SK-N-SH (cell line): Measurements from ENCODE around the gene ATP12A. TPM values are rescaled to one million over a fixed set of nuclear protein-coding genes. Genes with fewer than 3 reads are reported as not detected.

Source experiments
- CTCF ChIA-PET: fragments of 300-600, 350-600 bp; formaldehyde crosslinking; extraction: SDS; loops from one replicate; lab custom pipeline; 2021; lab: Yijun Ruan, JAX
- POLR2A ChIA-PET: fragments of 350-600 bp; sonication (Branson Sonifier 250); formaldehyde crosslinking; extraction: SDS; loops from one replicate; lab custom pipeline; 2020; ENCODE audit warnings: antibody characterized with exemption, inconsistent platforms; lab: Yijun Ruan, JAX
- DNase-seq: peaks from one replicate; pipeline ENCODE4 v3.0.0; 2012
- H2AFZ ChIP-seq: fragments of 200-600 bp; sonication (generic); 2 replicates; pipeline ENCODE4 v1.8.1; 2016; ENCODE audit warnings: antibody characterized with exemption, mild to moderate bottlenecking, low read depth
- H3F3A ChIP-seq: fragments of 200-600 bp; sonication (generic); replicated peaks from 2 replicates; pipeline ENCODE3; 2016; ENCODE audit warnings: antibody characterized with exemption, mild to moderate bottlenecking; ENCODE audit not compliant: insufficient read depth
- H3K27ac ChIP-seq, 2 experiments: fragments of 200-500 bp in 1 of 2; fragments of 200-600 bp in 1 of 2; sonication (Bioruptor generic) in 1 of 2; sonication (generic), shearing (Covaris generic) in 1 of 2; 2 replicates each; pipeline versions ENCODE4 v1.5.1 to v1.6.1; 2014 to 2016; ENCODE audit warnings: low read depth in 2 of 2, inconsistent platforms in 1 of 2, low read length in 1 of 2, mild to moderate bottlenecking in 1 of 2, mixed read lengths in 1 of 2
- H3K27me3 ChIP-seq: fragments of 200-600 bp; sonication (generic), shearing (Covaris generic); 2 replicates; pipeline ENCODE4 v1.6.1; 2016; ENCODE audit warnings: mixed run types; ENCODE audit not compliant: insufficient read depth
- H3K36me3 ChIP-seq, 2 experiments: fragments of 200-500 bp in 1 of 2; fragments of 200-600 bp in 1 of 2; sonication (Bioruptor generic) in 1 of 2; sonication (generic) in 1 of 2; replicated peaks in 1 of 2; 2 replicates each; pipeline versions ENCODE3 to v1.5.1; 2014 to 2016; ENCODE audit warnings: low read length in 1 of 2, mild to moderate bottlenecking in 1 of 2; ENCODE audit not compliant: insufficient read depth in 2 of 2, control insufficient read depth in 1 of 2
- H3K4me1 ChIP-seq, 2 experiments: fragments of 200-500 bp in 1 of 2; fragments of 200-600 bp in 1 of 2; sonication (Bioruptor generic) in 1 of 2; sonication (generic), shearing (Covaris generic) in 1 of 2; 2 replicates each; pipeline versions ENCODE4 v1.5.1 to v1.6.1; 2014 to 2016; ENCODE audit warnings: low read depth in 1 of 2, low read length in 1 of 2, mixed run types in 1 of 2; ENCODE audit not compliant: insufficient read depth in 2 of 2, control insufficient read depth in 1 of 2
- H3K4me2 ChIP-seq: fragments of 200-600 bp; sonication (generic), shearing (Covaris generic); 2 replicates; pipeline ENCODE4 v1.6.1; 2017; ENCODE audit warnings: mixed run types
- H3K4me3 ChIP-seq, 2 experiments: fragments of 200-500 bp in 1 of 2; fragments of 200-600 bp in 1 of 2; sonication (Bioruptor generic) in 1 of 2; sonication (generic), shearing (Covaris generic) in 1 of 2; 2 replicates each; pipeline versions ENCODE4 v1.5.1 to v1.8.1; 2014 to 2016; ENCODE audit warnings: low read depth in 2 of 2, inconsistent platforms in 1 of 2, low read length in 1 of 2, mild to moderate bottlenecking in 1 of 2, mixed read lengths in 1 of 2, moderate library complexity in 1 of 2
- H3K79me2 ChIP-seq: fragments of 200-600 bp; sonication (generic); 2 replicates; pipeline ENCODE4 v1.8.1; 2017; ENCODE audit warnings: mild to moderate bottlenecking; ENCODE audit not compliant: insufficient read depth
- H3K9ac ChIP-seq: fragments of 200-600 bp; sonication (generic); 2 replicates; pipeline ENCODE4 v1.6.1; 2017; ENCODE audit warnings: mixed run types
- H3K9me2 ChIP-seq: fragments of 200-600 bp; sonication (generic); 2 replicates; pipeline ENCODE4 v1.6.1; 2017; ENCODE audit warnings: mixed run types
- H3K9me3 ChIP-seq: fragments of 200-600 bp; sonication (generic); 2 replicates; pipeline ENCODE4 v1.6.1; 2017; ENCODE audit warnings: mixed run types, mild to moderate bottlenecking, moderate library complexity
- H4K20me1 ChIP-seq: fragments of 200-600 bp; sonication (generic); 2 replicates; pipeline ENCODE4 v1.6.1; 2017; ENCODE audit warnings: mild to moderate bottlenecking, mixed run types; ENCODE audit not compliant: insufficient read depth
- EZH2phosphoT487 ChIP-seq: fragments of 200-600 bp; sonication (generic); IDR thresholded peaks from 2 replicates; pipeline ENCODE4 v1.6.1; 2017; ENCODE audit warnings: low read depth, mixed run types, mild to moderate bottlenecking, antibody characterized with exemption, moderate library complexity, borderline replicate concordance
- FOXM1 ChIP-seq: IDR thresholded peaks from 2 replicates; pipeline ENCODE4 v1.4.0; 2012; ENCODE audit warnings: low read depth, mild to moderate bottlenecking
- GATA2 ChIP-seq: sonication (generic); formaldehyde crosslinking; IDR thresholded peaks from 2 replicates; pipeline ENCODE4 v1.5.0; 2020; ENCODE audit warnings: mild to moderate bottlenecking, missing genetic modification reagents
- JUND ChIP-seq: IDR thresholded peaks from 2 replicates; pipeline ENCODE4 v1.4.0; 2012
- MXI1 ChIP-seq: IDR thresholded peaks from 2 replicates; pipeline ENCODE4 v1.6.1; 2012; ENCODE audit warnings: mild to moderate bottlenecking, low read depth, low read length, improper control_type of control experiment
- NRF1 ChIP-seq: IDR thresholded peaks from 2 replicates; pipeline ENCODE4 v1.6.1; 2012; ENCODE audit warnings: low read depth, mild to moderate bottlenecking, low read length
- POLR2AphosphoS5 ChIP-seq: IDR thresholded peaks from 2 replicates; pipeline ENCODE4 v1.6.1; 2012; ENCODE audit warnings: low read depth, low read length
- SIN3A ChIP-seq: IDR thresholded peaks from 2 replicates; pipeline ENCODE4 v1.6.1; 2012; ENCODE audit warnings: low read depth, mild to moderate bottlenecking, low read length, moderate library complexity, borderline replicate concordance
- TCF12 ChIP-seq: IDR thresholded peaks from 2 replicates; pipeline ENCODE4 v1.4.0; 2012
- TEAD4 ChIP-seq: IDR thresholded peaks from 2 replicates; pipeline ENCODE4 v1.4.0; 2012; ENCODE audit warnings: mild to moderate bottlenecking, borderline replicate concordance; ENCODE audit not compliant: insufficient read depth
- WGBS: methylation state at CpG from one replicate; pipeline ENCODE4 v1.1.6; 2017; ENCODE audit warnings: low lambda C conversion rate; 5-methylcytosine and 5-hydroxymethylcytosine counted together
- polyA plus RNA-seq, 3 experiments: library from polyadenylated mRNA; depleted of rRNA; stranded (reverse); fragments of >200 nt; gene quantifications; 2 replicates each; pipeline ENCODE4 v1.2.3, GENCODE V29; 2012
- TF ChIP-seq, protein P1 (sequence below): fragments of 150-350 bp; IDR thresholded peaks from 2 replicates; pipeline ENCODE4 v1.6.1; 2017; ENCODE audit warnings: antibody characterized with exemption, low read length, low read depth, borderline replicate concordance
- TF ChIP-seq, protein P2 (sequence below): fragments of 200-600 bp; sonication (generic); IDR thresholded peaks from 2 replicates; pipeline ENCODE4 v1.6.1; 2017; ENCODE audit warnings: antibody characterized with exemption, mild to moderate bottlenecking, moderate library complexity
- TF ChIP-seq, protein P3 (sequence below): IDR thresholded peaks from 2 replicates; pipeline ENCODE4 v1.4.0; 2012; ENCODE audit warnings: low read depth, borderline replicate concordance

ATP12A gene
- polyA plus RNA-seq, 1 of the 3 experiments (the other 2 are of a cell fraction) = not detected

DNA sequence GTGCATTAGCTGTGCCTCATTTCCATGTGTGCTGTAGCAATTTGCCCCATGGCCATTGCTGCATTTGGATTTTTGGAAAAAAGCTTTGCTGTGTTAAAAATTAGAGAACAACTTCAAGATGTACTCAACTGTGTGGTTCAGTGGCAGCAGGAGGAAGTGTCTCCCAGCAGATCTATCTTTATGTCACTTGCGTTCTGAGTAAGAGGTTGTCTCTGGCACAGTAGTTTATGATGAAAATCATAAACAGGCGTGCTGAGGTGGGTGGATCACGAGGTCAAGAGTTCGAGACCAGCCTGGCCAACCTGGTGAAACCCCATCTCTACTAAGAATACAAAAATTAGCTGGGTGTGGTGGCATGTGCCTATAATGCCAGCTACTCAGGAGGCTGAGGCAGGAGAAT is 54.7 kb downstream of the ATP12A start:
- H3K4me3 ChIP-seq = no peak overlapping the region
- no peak overlapping the region for H3K27ac ChIP-seq
- 6% methylated on average over 4 of the region's 4 CpGs for WGBS
- H3K9me3 ChIP-seq = no peaks in the 10 kb centered on the region
- no peaks in the 10 kb centered on the region for H3K79me2 ChIP-seq
- no peaks in the 10 kb centered on the region for H4K20me1 ChIP-seq
- no peak overlapping the region for H3K4me2 ChIP-seq
- no peak overlapping the region for H3K9ac ChIP-seq
- no peaks in the 10 kb centered on the region for H3K27me3 ChIP-seq
- H3K36me3 ChIP-seq = no peaks in the 10 kb centered on the region
- H3F3A ChIP-seq = no peaks in the 10 kb centered on the region
- CTCF ChIA-PET = interaction anchor here (1.4 kb wide), 1 partner anchor 61 kb away, joined by 3 read pairs; no protein-coding TSS in a partner anchor
- H3K9me2 ChIP-seq = no peaks in the 10 kb centered on the region
- no peaks in the 10 kb centered on the region for H3K4me1 ChIP-seq
- DNase-seq = no peak
- no peak overlapping the region for H2AFZ ChIP-seq
- TF ChIP-seq, protein P1, sequence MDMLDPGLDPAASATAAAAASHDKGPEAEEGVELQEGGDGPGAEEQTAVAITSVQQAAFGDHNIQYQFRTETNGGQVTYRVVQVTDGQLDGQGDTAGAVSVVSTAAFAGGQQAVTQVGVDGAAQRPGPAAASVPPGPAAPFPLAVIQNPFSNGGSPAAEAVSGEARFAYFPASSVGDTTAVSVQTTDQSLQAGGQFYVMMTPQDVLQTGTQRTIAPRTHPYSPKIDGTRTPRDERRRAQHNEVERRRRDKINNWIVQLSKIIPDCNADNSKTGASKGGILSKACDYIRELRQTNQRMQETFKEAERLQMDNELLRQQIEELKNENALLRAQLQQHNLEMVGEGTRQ = no peak
- TF ChIP-seq POLR2AphosphoS5 (no peak), EZH2phosphoT487 (no peak), NRF1 (no peak)
- POLR2A ChIA-PET = no interaction called here

DNA sequence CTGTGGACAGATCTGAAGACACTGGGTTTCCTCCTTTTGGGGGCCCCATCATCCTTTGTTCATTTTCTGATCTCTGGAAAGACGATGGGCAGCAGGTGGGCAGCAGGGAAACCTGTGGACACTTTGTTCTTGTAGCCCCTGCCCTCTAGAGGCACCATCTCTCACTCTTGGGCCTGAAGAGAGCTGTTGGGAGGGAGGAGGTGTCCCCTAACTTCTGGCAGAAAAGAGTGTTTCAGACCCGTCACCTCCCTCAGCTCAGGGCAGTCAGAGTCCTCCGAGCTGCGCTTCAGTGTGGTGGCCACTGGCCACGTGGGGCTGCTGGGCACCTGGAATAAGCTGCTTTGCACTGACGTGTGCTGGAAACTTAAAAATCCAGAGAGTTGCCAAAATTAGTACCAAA is 56.8 kb downstream of the ATP12A start:
- H3K36me3 ChIP-seq = no peaks in the 10 kb centered on the region
- H3K27me3 ChIP-seq = no peaks in the 10 kb centered on the region
- DNase-seq = no peak
- no peak overlapping the region for H2AFZ ChIP-seq
- H3K9me3 ChIP-seq = no peaks in the 10 kb centered on the region
- no peak overlapping the region for H3K4me2 ChIP-seq
- TF ChIP-seq FOXM1 (no peak), TCF12 (no peak), GATA2 (CRISPR knock-in tag) (no peak), EZH2phosphoT487 (no peak), SIN3A (no peak), JUND (no peak), MXI1 (no peak), TEAD4 (no peak)
- TF ChIP-seq, protein P2, sequence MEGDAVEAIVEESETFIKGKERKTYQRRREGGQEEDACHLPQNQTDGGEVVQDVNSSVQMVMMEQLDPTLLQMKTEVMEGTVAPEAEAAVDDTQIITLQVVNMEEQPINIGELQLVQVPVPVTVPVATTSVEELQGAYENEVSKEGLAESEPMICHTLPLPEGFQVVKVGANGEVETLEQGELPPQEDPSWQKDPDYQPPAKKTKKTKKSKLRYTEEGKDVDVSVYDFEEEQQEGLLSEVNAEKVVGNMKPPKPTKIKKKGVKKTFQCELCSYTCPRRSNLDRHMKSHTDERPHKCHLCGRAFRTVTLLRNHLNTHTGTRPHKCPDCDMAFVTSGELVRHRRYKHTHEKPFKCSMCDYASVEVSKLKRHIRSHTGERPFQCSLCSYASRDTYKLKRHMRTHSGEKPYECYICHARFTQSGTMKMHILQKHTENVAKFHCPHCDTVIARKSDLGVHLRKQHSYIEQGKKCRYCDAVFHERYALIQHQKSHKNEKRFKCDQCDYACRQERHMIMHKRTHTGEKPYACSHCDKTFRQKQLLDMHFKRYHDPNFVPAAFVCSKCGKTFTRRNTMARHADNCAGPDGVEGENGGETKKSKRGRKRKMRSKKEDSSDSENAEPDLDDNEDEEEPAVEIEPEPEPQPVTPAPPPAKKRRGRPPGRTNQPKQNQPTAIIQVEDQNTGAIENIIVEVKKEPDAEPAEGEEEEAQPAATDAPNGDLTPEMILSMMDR = no peak
- TF ChIP-seq, protein P3, sequence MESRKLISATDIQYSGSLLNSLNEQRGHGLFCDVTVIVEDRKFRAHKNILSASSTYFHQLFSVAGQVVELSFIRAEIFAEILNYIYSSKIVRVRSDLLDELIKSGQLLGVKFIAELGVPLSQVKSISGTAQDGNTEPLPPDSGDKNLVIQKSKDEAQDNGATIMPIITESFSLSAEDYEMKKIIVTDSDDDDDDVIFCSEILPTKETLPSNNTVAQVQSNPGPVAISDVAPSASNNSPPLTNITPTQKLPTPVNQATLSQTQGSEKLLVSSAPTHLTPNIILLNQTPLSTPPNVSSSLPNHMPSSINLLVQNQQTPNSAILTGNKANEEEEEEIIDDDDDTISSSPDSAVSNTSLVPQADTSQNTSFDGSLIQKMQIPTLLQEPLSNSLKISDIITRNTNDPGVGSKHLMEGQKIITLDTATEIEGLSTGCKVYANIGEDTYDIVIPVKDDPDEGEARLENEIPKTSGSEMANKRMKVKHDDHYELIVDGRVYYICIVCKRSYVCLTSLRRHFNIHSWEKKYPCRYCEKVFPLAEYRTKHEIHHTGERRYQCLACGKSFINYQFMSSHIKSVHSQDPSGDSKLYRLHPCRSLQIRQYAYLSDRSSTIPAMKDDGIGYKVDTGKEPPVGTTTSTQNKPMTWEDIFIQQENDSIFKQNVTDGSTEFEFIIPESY = no peak
- TF ChIP-seq, protein P1 = no peak
- CTCF ChIA-PET = no interaction called here
- POLR2A ChIA-PET = no interaction called here
- H4K20me1 ChIP-seq = no peaks in the 10 kb centered on the region
- H3K4me1 ChIP-seq = no peaks in the 10 kb centered on the region
- no peak overlapping the region for H3K4me3 ChIP-seq
- H3K9ac ChIP-seq = no peak overlapping the region
- 39% methylated on average over 6 of the region's 6 CpGs for whole genome bisulfite sequencing
- no peaks in the 10 kb centered on the region for H3K9me2 ChIP-seq
- no peaks in the 10 kb centered on the region for H3F3A ChIP-seq
- no peak overlapping the region for H3K27ac ChIP-seq
- no peaks in the 10 kb centered on the region for H3K79me2 ChIP-seq
